Measurements from ENCODE around the gene TF.

The TF gene

DNA sequence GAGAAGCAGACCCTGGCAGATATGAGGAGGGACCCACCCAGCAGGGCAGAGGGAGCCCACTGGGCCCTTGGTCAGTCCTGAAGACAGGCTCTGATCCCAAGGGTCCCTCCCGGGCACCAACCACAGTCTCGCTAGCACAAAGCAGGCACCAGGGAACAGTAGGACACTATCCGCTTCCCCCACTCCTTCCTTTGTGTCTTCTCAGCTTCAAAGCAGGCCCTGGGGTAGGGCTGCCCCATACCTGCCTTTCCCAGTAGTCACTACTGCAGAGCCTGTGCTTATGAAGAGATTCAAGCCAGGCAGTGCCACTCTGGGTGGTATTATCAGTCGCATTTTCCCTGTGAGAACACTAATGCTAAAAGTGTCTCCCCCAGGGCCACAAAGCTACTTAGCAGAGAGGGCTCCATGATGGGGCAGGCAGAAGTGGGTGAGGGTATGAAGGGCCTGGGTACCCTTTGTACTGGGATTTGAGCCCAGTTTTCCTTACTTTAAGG, 92.2 kb downstream of the TF start:
- no peak for DNase-seq

DNA sequence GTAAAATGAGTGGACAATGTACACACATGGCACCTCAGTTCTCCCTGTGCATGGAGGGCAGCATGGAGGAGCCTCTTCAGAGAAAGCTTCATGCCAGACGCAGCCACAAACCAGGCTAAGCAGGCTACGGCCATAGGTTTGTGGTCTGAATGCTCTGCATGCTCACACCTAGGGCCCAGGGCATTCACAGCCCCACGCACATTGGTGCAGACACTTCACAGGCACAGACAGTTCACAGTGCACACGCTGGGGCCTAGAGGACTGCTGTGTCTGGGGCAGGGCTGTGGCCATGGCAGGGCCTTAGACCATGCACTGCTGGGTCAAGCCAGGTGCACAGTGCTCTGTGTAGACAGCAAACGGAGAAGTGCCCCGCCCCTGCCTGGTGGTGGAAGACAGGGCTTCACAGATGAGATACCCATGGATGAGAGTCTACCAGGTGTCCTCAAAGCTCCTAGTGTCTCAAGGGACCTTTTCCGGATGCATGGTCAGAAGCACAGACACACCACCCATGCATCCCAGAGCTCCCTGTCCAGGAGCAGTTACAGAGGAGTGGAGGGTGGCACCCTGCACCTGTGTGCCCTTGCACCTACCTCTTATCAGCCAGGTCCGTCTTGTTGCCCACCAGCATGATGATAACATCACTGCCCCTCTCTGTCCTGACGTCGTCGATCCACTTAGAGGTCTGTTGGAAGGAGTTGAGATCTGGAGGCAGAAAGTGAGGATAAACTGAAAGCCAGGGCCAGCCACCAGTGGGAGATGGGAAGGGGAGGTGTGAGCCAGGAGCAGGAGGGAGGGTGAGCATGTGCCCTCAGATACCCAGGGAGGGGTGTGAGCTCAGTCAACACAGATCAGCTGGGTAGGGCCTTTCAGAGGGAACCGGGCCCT, 93.0 kb downstream of the TF start:
- DNase-seq: no peak

DNA sequence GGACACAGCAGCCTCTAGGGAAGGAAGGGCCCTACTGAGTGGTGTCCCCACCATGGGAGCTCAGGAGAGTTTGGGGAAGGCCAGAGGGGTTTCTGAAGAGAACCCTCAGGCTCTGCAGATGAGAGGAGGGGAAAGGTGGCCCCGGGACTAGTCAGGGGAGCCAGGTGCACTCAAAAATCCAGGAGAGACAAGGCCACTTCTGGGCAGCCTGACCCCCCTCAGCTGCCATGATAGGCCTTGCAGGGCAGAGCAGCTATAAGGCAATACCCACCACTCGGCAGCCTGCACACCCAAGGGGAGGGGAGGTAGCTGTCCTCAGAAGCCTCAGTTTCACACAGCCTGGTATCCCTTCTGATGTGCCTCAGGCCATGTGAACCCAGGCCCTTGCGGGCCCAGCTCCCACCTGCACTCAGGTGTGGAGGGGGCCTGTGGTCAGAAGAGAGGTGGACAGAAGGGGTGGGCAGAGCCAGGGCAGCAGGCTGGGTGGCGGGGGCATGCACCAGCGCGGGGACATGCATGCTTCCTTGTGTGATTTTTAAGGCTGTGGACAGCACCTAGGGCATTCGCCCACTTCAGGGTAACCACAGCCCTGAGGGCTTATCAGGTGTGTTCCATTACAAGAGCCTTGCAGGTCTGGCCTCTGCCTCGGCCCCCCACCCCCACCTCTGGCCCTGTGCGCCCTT, 94.0 kb downstream of the TF start:
- no peak for DNase-seq

DNA sequence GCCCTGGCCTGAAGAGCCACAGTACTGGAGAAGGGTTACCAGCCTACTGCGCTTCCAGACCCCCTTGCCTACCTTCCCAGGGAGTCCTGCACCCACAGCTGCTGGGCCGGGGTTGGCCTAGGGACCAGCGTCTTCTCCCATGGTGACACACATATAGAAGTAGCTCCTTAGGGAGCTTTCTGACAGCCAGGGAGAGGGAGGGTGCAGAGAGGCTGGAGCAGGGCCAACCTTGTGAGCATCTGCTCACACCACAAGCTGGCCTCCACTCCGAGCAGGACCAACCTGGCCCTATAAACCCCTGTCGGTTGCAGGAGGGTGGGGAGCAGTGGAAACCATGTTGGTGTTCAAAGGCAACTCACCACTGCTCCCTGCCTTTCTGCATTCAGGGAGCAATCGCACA, 94.6 kb downstream of the TF start:
- no peak for DNase-seq

DNA sequence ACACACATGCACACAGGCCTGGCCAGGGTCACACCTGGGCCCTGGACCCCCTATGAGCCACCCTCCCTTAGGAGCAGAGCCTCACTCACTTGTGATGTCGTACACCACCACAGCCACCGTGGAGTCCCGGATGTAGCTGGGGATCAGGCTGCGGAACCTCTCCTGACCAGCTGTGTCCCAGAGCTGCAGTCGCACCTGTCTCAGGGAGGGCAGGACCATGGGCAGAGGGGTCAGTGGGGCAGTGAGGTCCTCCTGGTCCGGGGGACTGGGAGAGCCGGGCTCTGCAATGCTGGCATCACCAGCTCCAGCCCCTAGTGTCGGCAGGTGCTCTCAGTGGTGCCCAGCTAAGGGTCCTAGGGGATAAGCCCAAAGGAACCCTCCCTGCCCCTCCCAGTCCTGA, 95.0 kb downstream of the TF start:
- DNase-seq: no peak

DNA sequence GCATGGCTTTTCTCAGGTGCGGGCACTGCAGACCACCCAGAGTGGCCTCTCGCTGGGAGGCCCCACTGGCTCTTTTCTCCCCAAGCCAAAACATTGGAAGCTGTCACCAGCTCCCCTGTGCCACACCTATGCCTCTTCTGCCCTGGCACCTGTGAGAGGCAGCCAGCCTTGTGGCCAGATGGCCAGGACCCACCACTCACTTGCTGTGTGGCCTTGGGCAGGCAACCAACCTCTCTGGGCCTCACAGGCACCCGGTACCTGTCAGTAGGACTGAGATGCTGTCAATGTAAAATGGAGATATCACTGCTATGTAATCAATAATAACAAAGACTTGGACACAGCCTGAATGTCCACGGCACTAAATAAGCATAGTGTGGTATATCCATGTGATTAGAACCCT, 96.0 kb downstream of the TF start:
- DNase-seq: no peak

DNA sequence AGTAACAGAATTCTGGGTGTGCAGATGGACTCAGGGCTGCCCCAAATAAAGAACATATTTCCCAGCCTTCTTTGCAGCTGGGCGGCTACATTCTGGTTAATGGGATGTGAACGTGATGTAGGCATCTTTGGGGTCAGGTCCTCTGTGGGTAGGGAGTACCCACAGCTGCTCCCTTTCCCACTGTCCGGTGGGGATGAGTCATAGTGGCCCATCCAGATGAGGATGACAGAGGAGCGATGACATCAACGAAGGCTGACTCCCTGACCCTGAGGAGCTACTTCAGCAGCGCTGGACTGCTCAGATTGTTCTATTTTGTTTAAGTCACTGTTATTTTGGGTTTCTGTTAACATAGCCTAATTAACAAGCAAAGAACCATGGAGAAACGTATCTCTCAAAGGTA, 97.4 kb downstream of the TF start:
- DNase-seq: no peak

DNA sequence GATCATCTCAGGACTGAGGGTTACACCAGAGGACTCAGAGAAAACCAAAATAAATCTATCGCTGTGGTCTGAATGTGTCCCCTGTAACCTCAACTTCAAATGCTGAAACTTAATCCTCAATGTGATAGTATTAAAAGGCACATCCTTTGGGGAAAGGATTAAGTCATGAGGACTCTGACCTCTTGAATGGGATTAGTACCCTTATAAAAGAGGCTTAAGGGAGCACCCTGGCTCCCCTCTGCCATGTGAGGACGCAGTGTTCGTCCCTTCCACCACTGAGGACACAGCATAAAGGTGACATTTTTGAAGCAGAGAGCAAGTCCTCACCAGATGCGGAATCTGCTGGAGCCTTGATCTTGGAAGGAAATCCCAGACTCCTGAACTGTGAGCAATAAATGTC, 98.9 kb downstream of the TF start:
- DNase-seq: no peak

All from NCI-H1105 (cell line).